Fibroblast of pulmonary artery (primary cell): ENCODE results near the gene NRF1.

Experiments used
- DNase-seq: peaks from one replicate; pipeline ENCODE4 v3.0.0-alpha.2; 2010; ENCODE audit warnings: low read depth
- H3K4me3 ChIP-seq: replicated peaks from 2 replicates; pipeline ENCODE4 v1.5.1; 2011; ENCODE audit warnings: low read depth, mild to moderate bottlenecking, control low read depth, low read length, moderate library complexity
- CTCF ChIP-seq: IDR thresholded peaks from 2 replicates; pipeline ENCODE4 v1.5.1; 2011; ENCODE audit warnings: mild to moderate bottlenecking, control low read depth, low read length, inconsistent platforms; ENCODE audit errors: missing control alignments

Gene NRF1

GRCh38 chr7:129773328-129773731, 161.8 kb downstream of the NRF1 start:
- TF ChIP-seq CTCF = no peak
- no peak for DNase-seq
- no peak overlapping the region for H3K4me3 ChIP-seq

- DNase-seq = no peak
- no peak for TF ChIP-seq CTCF
- H3K4me3 ChIP-seq = no peak overlapping the region
Measured at GRCh38 chr7:129773871-129774270, 162.4 kb downstream of the NRF1 start.

- no peak for TF ChIP-seq CTCF
- H3K4me3 ChIP-seq = no peak overlapping the region
- no peak for DNase-seq
Measured at GRCh38 chr7:129774359-129774758, 162.8 kb downstream of the NRF1 start.

GRCh38 chr7:129774871-129775694, 163.6 kb downstream of the NRF1 start:
- no peak for DNase-seq
- TF ChIP-seq CTCF = no peak
- H3K4me3 ChIP-seq = no peak overlapping the region

GRCh38 chr7:129775695-129776361, 164.3 kb downstream of the NRF1 start:
- DNase-seq = no peak
- no peak overlapping the region for H3K4me3 ChIP-seq
- TF ChIP-seq CTCF = no peak

GRCh38 chr7:129776362-129776722, 164.8 kb downstream of the NRF1 start:
- no peak overlapping the region for H3K4me3 ChIP-seq
- DNase-seq = no peak
- TF ChIP-seq CTCF = no peak
